ENCODE data around the gene FNDC11. TPM values are rescaled to one million over a fixed set of nuclear protein-coding genes. Genes with fewer than 3 reads are reported as not detected.

Gene FNDC11
- polyA plus RNA-seq, 2 of the 4 experiments (the other 2 are of a cell fraction), result 0.14 to 0.18 TPM

DNA sequence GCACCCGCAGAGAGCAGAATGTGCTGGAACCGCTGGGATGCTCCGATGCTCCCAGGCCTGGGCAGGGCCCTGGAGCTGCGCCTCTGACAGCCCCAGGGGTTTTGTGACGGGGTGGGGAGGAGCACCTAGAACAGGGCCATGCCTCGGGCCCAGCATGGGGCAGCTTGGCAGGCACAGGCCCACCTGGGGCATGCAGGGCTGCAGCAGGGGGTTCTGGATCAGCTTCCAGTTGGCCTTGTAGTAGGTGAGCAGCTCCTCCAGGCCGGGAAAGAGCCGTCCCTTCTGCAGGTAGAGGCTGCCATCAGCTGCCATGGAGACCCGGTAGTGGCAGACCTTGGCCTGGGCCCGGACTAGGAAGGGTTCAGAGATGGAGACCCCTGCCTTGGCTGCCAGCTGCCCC lies 10.8 kb upstream of the FNDC11 start (continued):
- TF ChIP-seq, protein P1, sequence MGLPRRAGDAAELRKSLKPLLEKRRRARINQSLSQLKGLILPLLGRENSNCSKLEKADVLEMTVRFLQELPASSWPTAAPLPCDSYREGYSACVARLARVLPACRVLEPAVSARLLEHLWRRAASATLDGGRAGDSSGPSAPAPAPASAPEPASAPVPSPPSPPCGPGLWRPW (IDR thresholded peaks at IDR 0.05), result no peak

DNA sequence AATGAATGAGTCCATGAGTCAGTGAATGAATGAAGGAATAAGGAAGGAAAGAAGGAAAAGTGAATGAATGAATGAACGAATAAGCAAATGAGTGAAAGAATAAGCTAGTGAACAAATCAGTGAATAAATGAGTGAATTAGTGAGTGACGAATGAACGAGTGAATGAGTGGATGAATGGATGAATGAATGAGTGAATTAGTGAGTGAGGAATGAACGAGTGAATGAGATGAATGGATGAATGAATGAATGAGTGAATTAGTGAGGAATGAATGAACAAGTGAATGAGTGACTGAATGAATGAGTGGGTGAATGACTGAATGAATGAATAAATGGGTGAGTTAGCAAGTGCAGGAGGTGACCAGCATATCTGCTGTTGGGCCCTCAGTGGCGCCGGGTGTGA lies 10.2 kb upstream of the FNDC11 start:
- Histone ChIP-seq H3K4me3 (no peak overlapping the region), H3K27ac (no peak overlapping the region), H3K4me2 (no peak overlapping the region), H3K4me1 (peaks cover 14% of the 10 kb centered on the region), H3K9me3 (no peaks in the 10 kb centered on the region)
- ATAC-seq, result no peak
- DNase-seq (ENCODE audit: low read depth in 1 of 2, low spot score in 1 of 2), result no peak
- ChIA-PET POLR2A (interaction anchor here (0.6 kb wide), 1 partner anchor 407 kb away, joined by 5 read pairs; no protein-coding TSS in a partner anchor), CTCF (interaction anchor here (1.3 kb wide), 1 partner anchor 320 kb away, joined by 3 read pairs; no protein-coding TSS in a partner anchor)
- FAIRE-seq, result no peak
- 83% methylated on average over 6 of the region's 6 CpGs for WGBS (ENCODE audit: missing lambda C conversion rate)
- TF ChIP-seq TP53 (CRISPR knock-in tag; IDR thresholded peaks at IDR 0.05), result no peak
- TF ChIP-seq ZFP36 (IDR thresholded peaks at IDR 0.05; ENCODE audit: borderline replicate concordance, partially characterized antibody), result no peak
- no peak for TF ChIP-seq TFCP2L1 (CRISPR knock-in tag; IDR thresholded peaks at IDR 0.05)

DNA sequence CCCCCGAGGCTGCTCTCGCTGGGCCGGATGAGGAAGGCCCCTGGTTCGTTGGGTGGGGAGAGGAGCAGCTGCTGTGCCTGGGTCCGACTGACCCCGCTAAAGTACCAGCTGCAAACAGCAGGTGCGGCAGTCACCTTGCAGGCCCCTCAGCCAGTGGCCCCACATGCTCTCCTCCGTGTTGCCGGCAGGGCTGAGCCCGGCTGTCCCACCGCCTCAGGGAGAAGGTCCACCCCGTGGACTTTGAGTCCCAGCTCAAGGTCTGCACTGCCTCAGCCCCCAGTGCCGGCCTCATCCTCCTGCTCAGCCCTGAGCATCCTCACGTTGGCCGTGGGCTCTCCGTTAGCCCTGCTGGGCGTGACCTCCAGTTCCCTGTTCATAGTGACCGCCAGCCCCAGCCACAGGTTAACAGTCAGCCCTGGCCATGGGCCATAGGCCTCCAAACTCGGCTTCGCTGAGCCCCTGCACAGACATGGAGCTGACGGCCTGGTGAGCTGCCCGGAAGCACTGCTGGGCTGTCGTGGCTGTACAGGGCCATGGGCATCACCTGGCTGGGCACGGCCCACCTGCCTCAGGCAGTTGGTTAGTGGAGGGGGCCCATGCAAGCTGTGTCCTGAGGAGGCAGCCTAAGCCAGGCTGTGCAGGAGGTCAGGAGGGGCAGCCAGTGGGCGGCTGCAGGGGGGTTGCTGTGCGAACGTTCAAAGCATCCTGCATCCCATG lies 9.6 kb upstream of the FNDC11 start:
- CTCF ChIA-PET, result interaction anchor here (0.7 to 1.3 kb wide), 2 partner anchors 123 to 319 kb away, joined by 3 read pairs; no protein-coding TSS in a partner anchor
- TF ChIP-seq SMC3 (IDR thresholded peaks at IDR 0.05) (no peak), ZC3H11A (IDR thresholded peaks at IDR 0.05) (no peak), CHD2 (IDR thresholded peaks at IDR 0.05; ENCODE audit: low read length, partially characterized antibody) (no peak)
- Histone ChIP-seq H3K9me3 (no peaks in the 10 kb centered on the region), H3K4me2 (no peak overlapping the region), H3K4me1 (peaks cover 11% of the 10 kb centered on the region), H3K4me3 (no peak overlapping the region), H3K27ac (peak overlapping the region in 1 of 2 experiments; percentile 66; a peak in 1 of 6 replicates)
- 78% methylated on average over 15 of the region's 27 CpGs for WGBS (ENCODE audit: missing lambda C conversion rate)
- no peak for FAIRE-seq
- peak; percentile 1 to 14; a peak in 3 of 6 replicates for ATAC-seq
- no peak for DNase-seq (ENCODE audit: low read depth in 1 of 2, low spot score in 1 of 2)
- POLR2A ChIA-PET, result interaction anchor here (0.7 kb wide), 1 partner anchor 321 kb away, joined by 3 read pairs; the partner anchor contains the start of gene TPD52L2

DNA sequence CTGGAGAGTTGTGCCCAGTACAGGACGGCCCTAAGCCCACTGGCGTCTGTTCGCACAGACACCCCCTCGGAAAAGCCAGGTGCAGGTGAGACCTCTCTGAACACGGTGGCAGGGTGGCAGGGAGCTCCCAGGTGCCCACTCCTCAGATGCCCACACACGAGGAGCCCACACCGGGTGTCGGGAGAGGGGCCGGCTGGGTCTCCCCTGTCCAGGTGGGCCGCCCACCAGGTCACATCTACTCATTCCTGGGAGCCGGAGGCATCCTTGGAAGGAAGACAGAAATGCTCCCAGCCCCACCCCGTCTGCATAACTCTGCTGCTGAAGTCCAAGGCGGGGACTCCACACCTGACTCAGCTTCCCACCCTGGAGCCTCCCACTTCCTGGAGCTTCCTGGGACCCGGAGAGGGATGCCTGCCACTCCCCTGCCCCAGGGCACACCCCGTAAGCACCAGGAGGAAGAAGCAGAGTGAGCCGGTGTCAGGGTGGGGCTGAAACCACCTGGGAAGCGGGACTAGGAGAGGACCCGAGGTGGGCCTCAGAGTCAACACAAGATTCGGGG lies 8.9 kb upstream of the FNDC11 start:
- peak; percentile 38 to 59 for ATAC-seq
- CTCF ChIA-PET, result interaction anchor here (1.0 to 3.3 kb wide), 3 partner anchors 7 to 429 kb away, joined by 3 to 22 read pairs (median 4); partner anchors contain the start of gene PTK6
- Histone ChIP-seq H3K4me3 (no peak overlapping the region), H3K9me3 (no peaks in the 10 kb centered on the region), H3K4me2 (peak overlapping the region; percentile 42; the same call in 2 of the 3 replicates), H3K4me1 (peaks cover 11% of the 10 kb centered on the region), H3K27ac (peak overlapping the region in 1 of 2 experiments; percentile 66; a peak in 3 of 6 replicates)
- POLR2A ChIA-PET, result interaction anchor here (0.7 kb wide), 1 partner anchor 320 kb away, joined by 3 read pairs; the partner anchor contains the start of gene TPD52L2
- 57% methylated on average over 6 of the region's 19 CpGs for WGBS (ENCODE audit: missing lambda C conversion rate)
- peak; percentile 75 to 78 for DNase-seq (ENCODE audit: low read depth in 1 of 2, low spot score in 1 of 2)
- no peak for FAIRE-seq
- no peak for TF ChIP-seq CHD4 (IDR thresholded peaks at IDR 0.05; ENCODE audit: borderline replicate concordance)
- peak; percentile 24 for TF ChIP-seq MAFK (IDR thresholded peaks at IDR 0.05; ENCODE audit: partially characterized antibody)
- no peak for TF ChIP-seq BHLHE40 (IDR thresholded peaks at IDR 0.05; ENCODE audit: low read depth, low read length)
- TF ChIP-seq GATA3 (IDR thresholded peaks at IDR 0.05; ENCODE audit: borderline replicate concordance), result no peak
- TF ChIP-seq EHF (CRISPR knock-in tag; IDR thresholded peaks at IDR 0.05), result no peak
- TF ChIP-seq, protein P2, sequence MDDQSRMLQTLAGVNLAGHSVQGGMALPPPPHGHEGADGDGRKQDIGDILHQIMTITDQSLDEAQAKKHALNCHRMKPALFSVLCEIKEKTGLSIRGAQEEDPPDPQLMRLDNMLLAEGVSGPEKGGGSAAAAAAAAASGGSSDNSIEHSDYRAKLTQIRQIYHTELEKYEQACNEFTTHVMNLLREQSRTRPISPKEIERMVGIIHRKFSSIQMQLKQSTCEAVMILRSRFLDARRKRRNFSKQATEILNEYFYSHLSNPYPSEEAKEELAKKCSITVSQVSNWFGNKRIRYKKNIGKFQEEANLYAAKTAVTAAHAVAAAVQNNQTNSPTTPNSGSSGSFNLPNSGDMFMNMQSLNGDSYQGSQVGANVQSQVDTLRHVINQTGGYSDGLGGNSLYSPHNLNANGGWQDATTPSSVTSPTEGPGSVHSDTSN (IDR thresholded peaks at IDR 0.05), result no peak
- TF ChIP-seq, protein P3, sequence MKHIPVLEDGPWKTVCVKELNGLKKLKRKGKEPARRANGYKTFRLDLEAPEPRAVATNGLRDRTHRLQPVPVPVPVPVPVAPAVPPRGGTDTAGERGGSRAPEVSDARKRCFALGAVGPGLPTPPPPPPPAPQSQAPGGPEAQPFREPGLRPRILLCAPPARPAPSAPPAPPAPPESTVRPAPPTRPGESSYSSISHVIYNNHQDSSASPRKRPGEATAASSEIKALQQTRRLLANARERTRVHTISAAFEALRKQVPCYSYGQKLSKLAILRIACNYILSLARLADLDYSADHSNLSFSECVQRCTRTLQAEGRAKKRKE (CRISPR knock-in tag; IDR thresholded peaks at IDR 0.05; ENCODE audit: low read depth), result no peak
- TF ChIP-seq, protein P1 (IDR thresholded peaks at IDR 0.05), result no peak
- no peak for TF ChIP-seq CBX8 (IDR thresholded peaks at IDR 0.05)
